LHCN-M2 (cell line): ENCODE results near the gene CS. TPM values are rescaled to one million over a fixed set of nuclear protein-coding genes. Genes with fewer than 3 reads are reported as not detected.
"Not testable (repeated sequence)": the region's sequence is repeated elsewhere in the genome, so short reads cannot be mapped to it uniquely, and the experiment has no call there.

Experiments used
- DNase-seq: peaks from one replicate; pipeline ENCODE4 v3.0.0-alpha.2; 2012; ENCODE audit warnings: low read depth
- polyA plus RNA-seq: library from polyadenylated mRNA; unstranded; fragments of >200 nt; gene quantifications from one replicate; pipeline ENCODE4 v1.2.1, GENCODE V29; 2012; ENCODE audit warnings: missing spikeins
- total RNA-seq: library from RNA; depleted of rRNA; stranded (reverse); fragments of >200 nt; gene quantifications from 2 replicates; pipeline ENCODE4 v1.2.3, GENCODE V29; 2014; rRNA removed

The CS gene
- total RNA-seq = 156 and 159 TPM in 2 replicates
- 118 TPM for polyA plus RNA-seq

DNA sequence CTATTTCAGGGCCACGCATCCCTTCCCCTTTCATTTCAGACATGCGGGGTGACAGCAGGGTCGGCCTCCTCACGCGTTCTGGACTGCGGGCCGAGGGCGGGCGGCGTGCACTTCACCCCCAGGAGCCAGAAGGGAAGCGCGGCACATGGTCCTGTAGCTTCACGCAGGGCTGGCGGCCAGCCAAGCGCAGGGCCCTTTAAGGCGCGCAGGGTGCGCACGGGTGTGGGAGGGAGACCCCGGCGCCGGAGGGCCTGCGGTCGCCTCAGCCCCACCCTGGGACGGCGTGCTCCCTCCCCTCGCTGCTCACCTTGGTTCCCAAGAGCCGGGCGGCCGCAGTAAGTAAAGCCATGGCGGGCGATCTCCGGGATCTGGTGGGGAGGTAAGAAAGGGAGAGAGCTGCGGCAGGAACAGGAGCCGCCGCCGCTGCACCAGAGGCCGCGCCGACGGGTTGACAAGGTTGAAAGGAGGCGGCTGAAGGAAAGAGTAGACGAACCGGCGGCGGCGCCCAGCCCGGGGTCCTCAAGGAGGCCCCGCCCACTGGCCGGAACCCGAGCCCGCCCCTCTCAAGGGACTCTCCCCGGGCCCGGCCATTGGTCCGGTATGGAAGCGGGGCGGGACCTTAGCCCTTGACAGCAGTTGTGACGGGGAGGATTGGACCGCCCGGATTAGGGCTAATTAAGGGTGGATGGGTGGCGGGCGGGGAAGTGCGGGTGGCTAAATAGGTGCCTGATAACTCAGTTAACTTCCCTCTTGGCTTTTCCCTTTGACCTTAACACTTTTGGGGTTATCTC, at the start of gene CS:
Gene CS, minus strand, starts transcription at position 478 of the 791 bp plus-strand sequence. Its CDS starts 129 bp downstream, at position 349.
- peak; percentile 97 for DNase-seq

DNA sequence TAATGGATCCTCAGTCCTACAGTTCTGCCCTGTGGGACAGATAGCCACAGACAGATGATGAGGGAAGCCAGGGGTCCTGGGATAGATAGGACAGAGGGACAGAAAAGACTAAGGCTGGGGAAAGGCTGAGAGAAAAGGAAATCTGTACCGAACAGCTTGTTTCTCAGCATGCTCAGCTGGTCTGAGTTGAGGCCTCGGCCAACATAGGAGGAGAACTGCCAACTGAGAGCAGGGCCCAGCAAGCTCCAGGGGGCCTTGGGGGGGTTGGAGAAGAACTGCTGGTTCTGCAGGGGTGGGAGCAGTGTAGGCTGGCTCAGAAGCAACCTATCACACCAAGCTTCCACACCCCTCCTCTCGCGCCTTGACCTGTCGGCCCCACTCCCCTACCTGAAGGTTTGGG, 48.6 kb upstream of the CS start:
- no peak for DNase-seq

GRCh38 chr12:56347255-56347654, 47.1 kb upstream of the CS start:
- DNase-seq = not testable (repeated sequence)

GRCh38 chr12:56346675-56347074, 46.5 kb upstream of the CS start:
- DNase-seq = peak; percentile 31

DNA sequence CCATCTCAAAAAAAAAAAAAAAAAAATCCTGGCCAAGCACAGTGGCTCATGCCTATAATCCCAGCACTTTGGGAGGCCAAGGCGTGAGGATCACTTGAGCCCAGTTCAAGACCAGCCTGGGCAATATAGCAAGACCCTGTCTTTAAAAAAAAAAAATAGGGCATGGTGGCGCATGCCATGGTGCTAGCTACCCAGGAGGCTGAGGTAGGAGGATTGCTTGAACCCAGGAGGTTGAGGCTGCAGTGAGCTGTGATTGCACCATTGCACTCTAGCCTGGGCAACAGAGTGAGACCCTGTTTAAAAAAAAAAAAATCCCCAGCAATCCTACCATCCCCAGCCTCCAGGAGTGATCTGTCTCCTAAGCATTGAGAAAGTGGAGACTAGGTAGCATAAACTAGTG, 42.2 kb upstream of the CS start:
- not testable (repeated sequence) for DNase-seq

DNA sequence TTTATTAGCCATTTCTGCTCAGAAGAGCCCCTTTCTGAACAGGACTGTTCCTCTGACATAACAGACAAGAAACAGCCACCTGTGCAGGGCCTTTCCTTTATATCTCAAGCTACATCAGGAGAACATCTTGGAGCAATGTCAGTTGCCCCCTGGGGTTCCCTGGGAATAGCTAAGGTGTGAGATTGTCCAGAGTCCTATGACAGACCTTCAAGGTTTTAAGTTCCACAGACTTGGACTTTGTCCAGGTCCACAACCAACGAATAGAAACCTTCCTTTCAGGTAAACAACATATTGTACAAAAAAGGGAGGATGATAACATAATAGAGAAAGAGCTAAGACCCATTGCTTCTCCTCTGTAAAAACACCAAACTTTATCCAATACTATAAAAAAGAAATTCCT, 41.5 kb upstream of the CS start:
- no peak for DNase-seq

GRCh38 chr12:56339158-56339422, 39.0 kb upstream of the CS start:
- DNase-seq = no peak

DNA sequence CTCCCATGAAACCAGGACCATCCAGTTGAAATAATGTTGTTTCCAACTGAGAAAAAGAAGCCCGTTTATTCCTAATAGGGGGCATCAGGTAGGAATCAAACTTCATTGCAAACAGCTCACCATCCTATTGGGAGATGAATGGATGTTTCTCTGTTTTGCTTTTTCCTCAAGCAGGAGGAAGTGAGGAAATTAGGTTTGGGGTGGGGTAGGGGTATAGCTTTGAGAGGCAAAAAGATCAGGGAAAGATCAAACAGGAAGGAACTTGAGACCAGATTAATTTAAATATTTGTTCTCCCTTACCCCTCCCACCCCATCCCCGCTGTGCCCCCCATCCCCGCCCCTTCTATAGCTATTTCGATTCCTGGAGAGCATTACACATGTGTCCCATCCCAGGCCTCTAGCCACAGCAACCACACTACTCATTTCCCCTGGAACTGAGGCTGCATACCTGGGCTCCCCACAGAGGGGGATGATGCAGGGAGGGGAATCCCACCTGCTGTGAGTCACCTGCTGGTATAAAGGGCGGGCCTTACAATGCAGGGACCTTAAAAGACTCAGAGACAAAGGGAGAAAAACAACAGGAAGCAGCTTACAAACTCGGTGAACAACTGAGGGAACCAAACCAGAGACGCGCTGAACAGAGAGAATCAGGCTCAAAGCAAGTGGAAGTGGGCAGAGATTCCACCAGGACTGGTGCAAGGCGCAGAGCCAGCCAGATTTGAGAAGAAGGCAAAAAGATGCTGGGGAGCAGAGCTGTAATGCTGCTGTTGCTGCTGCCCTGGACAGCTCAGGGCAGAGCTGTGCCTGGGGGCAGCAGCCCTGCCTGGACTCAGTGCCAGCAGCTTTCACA, 38.4 kb upstream of the CS start, which contains the start of gene IL23A:
Gene IL23A, plus strand, starts transcription at position 577 of the 850 bp plus-strand sequence. Its CDS starts 161 bp downstream, at position 738.
- no peak for DNase-seq

- DNase-seq = no peak
Observed at GRCh38 chr12:56337753-56338251, 37.7 kb upstream of the CS start.

- no peak for DNase-seq
Observed at GRCh38 chr12:56336361-56337167, 36.4 kb upstream of the CS start.

GRCh38 chr12:56335527-56335926, 35.4 kb upstream of the CS start:
- DNase-seq = not testable (repeated sequence)

DNA sequence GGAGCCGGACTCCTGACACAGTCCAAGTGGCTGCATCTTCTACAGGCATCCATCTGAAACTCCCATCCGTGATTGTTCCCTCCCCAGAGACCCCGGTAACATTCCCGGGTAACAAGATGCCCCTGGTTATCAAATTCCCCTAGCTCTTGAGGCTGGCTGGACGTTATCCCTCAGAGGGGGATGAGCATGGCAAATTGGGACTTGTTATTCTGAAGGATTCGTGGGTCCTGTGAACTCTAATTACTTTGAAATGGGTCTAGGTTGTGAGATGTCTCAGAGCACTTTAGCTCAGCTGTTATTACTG, 34.3 kb upstream of the CS start:
- DNase-seq = no peak

DNA sequence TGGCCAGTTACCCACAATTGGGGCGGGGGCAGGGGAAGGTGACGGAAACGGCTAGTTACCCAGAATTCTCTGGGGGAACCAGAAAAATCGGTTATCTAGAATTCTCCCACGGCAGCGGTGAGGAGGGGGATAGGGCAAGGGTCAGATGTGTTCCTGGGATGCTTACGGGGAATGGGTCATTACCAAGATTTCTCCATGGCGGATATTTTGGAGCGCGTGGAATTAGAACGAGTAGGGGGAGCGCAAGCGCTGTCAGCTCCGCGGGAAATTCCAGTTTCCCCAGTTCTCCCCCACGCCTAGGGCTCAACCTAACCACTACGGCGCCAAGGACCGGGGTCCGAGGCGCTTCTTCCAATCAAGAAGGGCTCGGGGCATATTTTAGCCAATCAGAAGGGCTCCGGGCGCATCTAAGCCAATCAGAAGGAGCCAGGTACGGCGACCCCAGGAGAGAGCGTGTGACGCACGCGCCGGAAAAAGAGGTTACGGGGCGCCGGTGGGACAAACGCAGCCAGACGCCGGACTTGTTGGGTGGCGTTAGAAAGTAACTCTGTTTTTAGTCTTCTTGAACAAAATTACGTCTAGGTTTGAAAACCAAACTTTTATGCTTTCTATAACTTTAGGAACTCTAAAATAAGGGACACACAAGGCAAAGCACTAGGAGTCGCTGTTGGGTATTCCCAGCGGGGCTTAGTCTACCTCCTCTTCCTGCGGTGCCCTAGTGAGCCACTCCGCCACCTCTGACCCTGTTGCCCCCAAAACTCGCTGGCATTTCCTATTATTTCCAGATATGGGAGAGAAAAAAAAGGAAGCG, 33.8 kb upstream of the CS start, which contains the start of gene PAN2:
Gene PAN2, minus strand, starts transcription at position 322 of the 811 bp plus-strand sequence. CDS start 906 bp downstream, outside the sequence.
- DNase-seq = peak; percentile 99

DNA sequence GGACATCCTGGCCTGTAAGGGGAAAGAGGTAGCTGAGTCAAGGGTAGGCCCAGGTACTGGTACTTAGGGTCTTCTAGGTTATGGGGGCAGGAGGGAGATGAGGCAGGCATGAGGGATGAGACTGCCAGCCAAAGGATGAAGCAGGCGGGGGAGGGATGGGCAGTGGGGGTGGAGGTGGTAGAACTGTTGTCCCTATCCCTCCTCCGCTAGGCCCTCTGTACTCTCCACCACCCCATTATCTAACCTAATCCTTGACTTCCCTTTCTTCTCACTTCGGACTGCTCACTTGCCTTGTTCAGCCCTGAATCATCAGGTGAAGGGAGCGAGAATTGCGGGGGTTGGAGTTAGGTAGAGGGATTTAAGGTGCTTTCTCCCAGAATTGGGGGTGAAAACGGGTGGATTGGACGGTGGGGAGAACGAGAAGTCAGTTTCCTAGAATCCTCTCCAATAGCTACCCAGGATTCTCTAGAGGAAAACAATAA, 33.1 kb upstream of the CS start:
- DNase-seq = no peak

- no peak for DNase-seq
Observed at GRCh38 chr12:56332512-56333196, 32.5 kb upstream of the CS start.

GRCh38 chr12:56330936-56331490, 30.9 kb upstream of the CS start:
- no peak for DNase-seq

DNA sequence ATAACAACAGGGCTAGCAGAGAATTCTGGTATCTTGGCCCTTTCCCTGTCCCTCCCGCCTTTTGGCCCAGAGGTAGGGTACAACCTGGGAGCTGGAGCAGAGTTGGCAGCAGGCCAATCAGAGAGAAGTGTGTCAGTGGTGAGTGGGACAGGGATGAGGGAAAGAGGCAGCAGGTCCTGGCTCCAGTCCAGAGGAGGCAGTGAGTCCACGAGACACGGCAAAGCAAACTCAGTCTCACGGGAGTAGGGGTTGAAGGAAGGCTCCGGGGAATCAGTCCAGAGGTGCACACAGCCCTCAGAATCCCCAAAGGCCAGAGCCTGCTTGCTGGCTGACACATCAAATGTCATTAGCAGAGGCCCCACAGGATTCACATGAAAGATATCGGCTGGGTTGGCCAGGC, 26.4 kb upstream of the CS start:
- no peak for DNase-seq

DNA sequence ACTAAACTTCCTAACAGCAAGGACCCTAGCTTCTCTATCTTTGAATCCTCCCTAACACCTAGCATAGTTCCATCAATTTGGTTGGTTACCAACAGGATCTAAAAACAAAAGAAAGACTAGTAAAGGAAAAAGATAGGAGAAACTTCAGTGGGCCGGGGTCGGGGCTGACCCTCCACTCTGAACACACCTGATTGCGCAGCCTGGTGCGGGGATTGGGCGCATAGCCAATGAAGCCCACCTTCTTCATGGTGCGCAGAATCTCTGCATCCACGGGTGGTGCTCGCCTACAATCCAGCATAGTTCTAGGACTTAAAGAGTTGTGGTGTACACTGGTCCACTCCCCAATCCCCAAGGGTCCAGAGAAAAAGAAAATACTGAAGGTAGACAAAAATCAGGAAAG, 26.0 kb upstream of the CS start:
- DNase-seq = no peak

DNA sequence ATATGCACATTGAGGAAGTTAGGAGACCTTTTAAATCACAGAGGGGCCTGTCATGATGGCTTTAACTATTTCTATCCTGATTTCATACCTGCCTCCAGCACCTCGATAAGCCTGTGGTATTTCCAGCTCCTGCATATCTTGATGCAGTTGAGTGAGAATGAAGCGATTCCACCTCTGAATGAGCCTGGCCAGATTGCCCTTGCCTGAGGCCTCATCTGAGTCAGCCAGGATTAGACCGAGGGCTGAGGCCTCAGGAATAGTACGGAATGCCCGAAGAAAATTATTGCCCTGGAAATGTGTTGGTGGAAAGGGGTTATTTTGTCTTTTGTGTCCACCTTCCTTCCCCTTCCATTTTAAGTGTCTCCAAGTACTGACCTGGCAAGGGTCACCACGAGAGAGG, 24.1 kb upstream of the CS start:
- DNase-seq = no peak

- DNase-seq = not testable (repeated sequence)
Observed at GRCh38 chr12:56321610-56322009, 21.5 kb upstream of the CS start.
